DND-41 (cell line): ENCODE measurements around the gene FAM149A.

ENCODE experiments used
- ATAC-seq: fragments of 200-7000 bp; cut with Tn5 transposase; 3 replicates; pipeline ENCODE4 v1.9.1; 2021; ENCODE audit warnings: low read depth; ENCODE audit not compliant: insufficient read depth
- DNase-seq: peaks from one replicate; pipeline ENCODE4 v3.0.0-alpha.2; 2020
- H2AFZ ChIP-seq: 2 replicates; pipeline ENCODE4 v1.6.0; 2012; ENCODE audit warnings: low read depth, low read length
- H3K27ac ChIP-seq: 2 replicates; pipeline ENCODE4 v1.5.1; 2012; ENCODE audit warnings: low read length, inconsistent platforms
- H3K27me3 ChIP-seq: fragments of 200-600 bp; sonication (generic); 2 replicates; pipeline ENCODE4 v1.6.0; 2012; ENCODE audit warnings: low read length, mild to moderate bottlenecking, inconsistent platforms; ENCODE audit not compliant: insufficient read depth, poor library complexity
- H3K36me3 ChIP-seq: 2 replicates; pipeline ENCODE4 v1.5.1; 2012; ENCODE audit warnings: low read length, inconsistent platforms; ENCODE audit not compliant: insufficient read depth
- H3K4me1 ChIP-seq: 2 replicates; pipeline ENCODE4 v1.5.1; 2012; ENCODE audit warnings: mild to moderate bottlenecking, low read length; ENCODE audit not compliant: insufficient read depth
- H3K4me2 ChIP-seq: 2 replicates; pipeline ENCODE4 v1.6.0; 2012; ENCODE audit warnings: mild to moderate bottlenecking, moderate library complexity, low read length, inconsistent platforms; ENCODE audit not compliant: insufficient read depth
- H3K4me3 ChIP-seq, 2 experiments: fragments of 200-600 bp in 1 of 2; shearing (Covaris generic) in 1 of 2; 2 replicates each; pipeline ENCODE4 v1.5.1; 2012 to 2016; ENCODE audit warnings: inconsistent platforms in 2 of 2, low read length in 2 of 2, mild to moderate bottlenecking in 2 of 2, low read depth in 1 of 2, moderate library complexity in 1 of 2
- H3K79me2 ChIP-seq: 2 replicates; pipeline ENCODE4 v1.6.0; 2012; ENCODE audit warnings: low read length, inconsistent platforms; ENCODE audit not compliant: insufficient read depth
- H3K9ac ChIP-seq: 2 replicates; pipeline ENCODE4 v1.6.0; 2012; ENCODE audit warnings: low read depth, mild to moderate bottlenecking, inconsistent platforms, low read length, moderate library complexity
- H3K9me3 ChIP-seq: 2 replicates; pipeline ENCODE4 v1.5.1; 2012; ENCODE audit warnings: low read length, moderate library complexity, mild to moderate bottlenecking, inconsistent platforms; ENCODE audit not compliant: insufficient read depth, severe bottlenecking
- H4K20me1 ChIP-seq: 2 replicates; pipeline ENCODE4 v1.6.0; 2012; ENCODE audit warnings: low read length; ENCODE audit not compliant: insufficient read depth
- EZH2 ChIP-seq: IDR thresholded peaks from 3 replicates; pipeline ENCODE4 v1.6.1; 2012; ENCODE audit warnings: borderline replicate concordance, low read depth, mild to moderate bottlenecking, moderate library complexity, low read length, inconsistent platforms; ENCODE audit not compliant: severe bottlenecking
- TF ChIP-seq, protein P1 (sequence below): IDR thresholded peaks from 2 replicates; pipeline ENCODE4 v1.5.1; 2012; ENCODE audit warnings: borderline replicate concordance, low read length, moderate library complexity, mild to moderate bottlenecking; ENCODE audit not compliant: poor library complexity, severe bottlenecking; ENCODE audit errors: extremely low read depth

FAM149A gene

DNA sequence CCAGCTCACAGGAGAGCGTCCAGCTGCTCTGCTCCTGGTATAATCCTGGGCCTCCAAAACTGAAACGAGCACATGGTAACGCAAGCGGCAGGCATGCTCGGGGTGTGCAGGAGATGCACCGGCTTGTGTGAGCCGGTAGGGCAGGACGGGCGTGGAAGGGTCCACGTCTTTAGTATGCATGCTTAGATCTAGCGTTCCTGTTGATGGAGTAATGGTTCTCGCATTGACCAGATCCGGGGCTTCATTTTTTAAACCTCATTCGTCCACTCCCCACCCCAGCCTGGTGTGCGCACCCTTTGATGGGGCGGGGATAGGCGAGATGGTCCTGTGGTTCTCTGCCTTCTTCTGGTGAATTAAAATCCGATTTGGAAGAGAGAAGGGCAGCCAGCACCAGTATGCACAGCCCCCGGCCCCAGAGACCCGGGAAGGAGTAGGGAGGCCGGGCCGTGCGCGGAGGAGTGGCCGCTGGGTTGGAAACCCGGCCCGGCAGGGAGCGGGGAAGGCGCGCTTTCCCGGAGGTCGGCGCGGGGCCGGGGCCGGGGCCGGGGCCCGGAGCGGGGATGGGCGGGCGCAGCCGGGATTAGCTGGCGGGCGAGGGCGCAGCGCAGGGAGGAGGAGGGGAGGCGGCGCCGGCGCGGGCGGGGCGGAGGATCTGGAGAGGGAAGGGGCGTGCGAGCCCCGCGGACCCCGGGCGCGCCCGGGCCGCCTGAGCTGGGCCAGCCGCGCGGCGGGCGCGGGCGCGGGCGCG is 39.9 kb downstream of the FAM149A start:
- no peaks in the 10 kb centered on the region for H3K79me2 ChIP-seq
- no peaks in the 10 kb centered on the region for H3K4me1 ChIP-seq
- H3K36me3 ChIP-seq: no peaks in the 10 kb centered on the region
- no peaks in the 10 kb centered on the region for H4K20me1 ChIP-seq
- no peaks in the 10 kb centered on the region for H3K9me3 ChIP-seq
- TF ChIP-seq, protein P1, sequence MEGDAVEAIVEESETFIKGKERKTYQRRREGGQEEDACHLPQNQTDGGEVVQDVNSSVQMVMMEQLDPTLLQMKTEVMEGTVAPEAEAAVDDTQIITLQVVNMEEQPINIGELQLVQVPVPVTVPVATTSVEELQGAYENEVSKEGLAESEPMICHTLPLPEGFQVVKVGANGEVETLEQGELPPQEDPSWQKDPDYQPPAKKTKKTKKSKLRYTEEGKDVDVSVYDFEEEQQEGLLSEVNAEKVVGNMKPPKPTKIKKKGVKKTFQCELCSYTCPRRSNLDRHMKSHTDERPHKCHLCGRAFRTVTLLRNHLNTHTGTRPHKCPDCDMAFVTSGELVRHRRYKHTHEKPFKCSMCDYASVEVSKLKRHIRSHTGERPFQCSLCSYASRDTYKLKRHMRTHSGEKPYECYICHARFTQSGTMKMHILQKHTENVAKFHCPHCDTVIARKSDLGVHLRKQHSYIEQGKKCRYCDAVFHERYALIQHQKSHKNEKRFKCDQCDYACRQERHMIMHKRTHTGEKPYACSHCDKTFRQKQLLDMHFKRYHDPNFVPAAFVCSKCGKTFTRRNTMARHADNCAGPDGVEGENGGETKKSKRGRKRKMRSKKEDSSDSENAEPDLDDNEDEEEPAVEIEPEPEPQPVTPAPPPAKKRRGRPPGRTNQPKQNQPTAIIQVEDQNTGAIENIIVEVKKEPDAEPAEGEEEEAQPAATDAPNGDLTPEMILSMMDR: no peak
- TF ChIP-seq EZH2: no peak
- DNase-seq: no peak
- no peak overlapping the region for H2AFZ ChIP-seq
- no peak overlapping the region for H3K27ac ChIP-seq
- no peak for ATAC-seq
- H3K4me3 ChIP-seq: no peak overlapping the region
- no peak overlapping the region for H3K9ac ChIP-seq
- H3K27me3 ChIP-seq: no peaks in the 10 kb centered on the region
- no peak overlapping the region for H3K4me2 ChIP-seq

DNA sequence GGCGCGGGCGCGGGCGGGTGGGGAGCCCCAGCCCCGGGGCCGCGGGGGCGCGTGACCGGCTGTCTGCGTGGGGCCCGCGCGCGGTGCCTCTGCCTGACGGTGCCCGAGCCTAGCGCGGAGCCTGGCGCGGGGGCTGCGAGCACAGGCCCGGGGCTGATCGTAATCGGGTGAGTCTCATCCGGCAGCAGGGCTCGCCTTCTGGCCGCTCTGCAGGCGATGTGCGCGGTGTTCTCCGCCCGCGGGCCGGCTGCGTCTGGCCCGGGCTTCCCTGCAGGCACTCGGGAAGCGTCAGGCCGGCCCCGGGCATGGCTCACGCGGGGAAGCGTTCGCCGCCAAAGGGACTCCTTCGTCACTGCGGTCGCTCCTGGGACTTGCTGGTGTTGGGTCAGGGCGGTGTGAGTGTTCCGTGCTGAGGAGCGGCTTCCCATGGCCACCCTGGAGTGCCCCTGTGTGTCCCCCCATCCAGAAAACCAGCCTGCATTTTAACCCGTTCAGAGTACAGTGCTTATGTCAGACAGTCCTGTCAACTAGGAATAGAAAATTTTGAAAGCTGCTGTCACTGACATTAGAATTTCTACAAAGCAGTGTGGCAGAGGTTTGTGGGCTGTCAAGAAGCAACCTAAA is 40.6 kb downstream of the FAM149A start:
- no peak for ATAC-seq
- Histone ChIP-seq H4K20me1 (no peaks in the 10 kb centered on the region), H2AFZ (no peak overlapping the region), H3K9me3 (no peaks in the 10 kb centered on the region), H3K4me3 (no peak overlapping the region), H3K27me3 (no peaks in the 10 kb centered on the region), H3K27ac (no peak overlapping the region), H3K4me1 (no peaks in the 10 kb centered on the region), H3K9ac (no peak overlapping the region), H3K4me2 (no peak overlapping the region), H3K79me2 (no peaks in the 10 kb centered on the region), H3K36me3 (no peaks in the 10 kb centered on the region)
- TF ChIP-seq EZH2: no peak
- TF ChIP-seq, protein P1: no peak
- no peak for DNase-seq

DNA sequence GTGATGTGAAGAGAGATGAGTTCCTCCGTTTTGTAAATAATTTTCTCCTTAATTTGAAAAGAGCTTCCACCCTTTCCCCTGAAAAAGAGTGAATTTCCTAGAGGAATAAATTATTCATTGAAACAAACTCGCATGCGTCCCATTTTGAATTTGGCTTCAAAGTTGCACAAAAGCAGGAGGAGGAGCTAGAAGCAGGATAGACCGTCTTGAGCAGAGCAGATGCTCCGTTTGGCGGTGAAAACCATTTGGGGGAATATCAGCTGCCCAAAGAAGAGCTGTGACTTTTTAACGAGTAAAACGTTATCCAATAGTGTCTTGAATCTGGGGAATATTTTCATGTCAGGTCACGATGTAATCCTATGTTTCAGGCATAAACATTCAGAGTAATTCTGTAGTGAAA is 42.0 kb downstream of the FAM149A start:
- H2AFZ ChIP-seq: no peak overlapping the region
- TF ChIP-seq, protein P1: no peak
- TF ChIP-seq EZH2: no peak
- H3K9ac ChIP-seq: no peak overlapping the region
- no peaks in the 10 kb centered on the region for H3K36me3 ChIP-seq
- H3K9me3 ChIP-seq: no peaks in the 10 kb centered on the region
- no peaks in the 10 kb centered on the region for H3K79me2 ChIP-seq
- no peaks in the 10 kb centered on the region for H3K27me3 ChIP-seq
- ATAC-seq (no peak), DNase-seq (no peak)
- no peaks in the 10 kb centered on the region for H4K20me1 ChIP-seq
- H3K4me3 ChIP-seq: no peak overlapping the region
- no peak overlapping the region for H3K4me2 ChIP-seq
- no peaks in the 10 kb centered on the region for H3K4me1 ChIP-seq
- no peak overlapping the region for H3K27ac ChIP-seq
